Erythroblast (primary cell): ENCODE data around the gene ASMTL.
A peak's percentile ranks its signal among the peaks of the same experiment; 100 is the strongest.
"Not testable (repeated sequence)": the region's sequence is repeated elsewhere in the genome, so short reads cannot be mapped to it uniquely, and the experiment has no call there.

Experiments used
- DNase-seq, 2 experiments: peaks; one replicate each; lab custom pipeline; 2025; lab: John Stamatoyannopoulos, UW
- GATA1 ChIP-seq: IDR thresholded peaks from 2 replicates; pipeline ENCODE4 v1.6.1; 2011; ENCODE audit warnings: low read depth, mild to moderate bottlenecking, control low read depth, low read length, moderate library complexity
- POLR2A ChIP-seq: IDR thresholded peaks from 2 replicates; pipeline ENCODE4 v1.6.1; 2011; ENCODE audit warnings: mild to moderate bottlenecking, low read length

Gene ASMTL

GRCh38 chrX:1452516-1453394, at the start of gene ASMTL:
TSS of gene ASMTL (minus strand) at chrX:1452909. CDS start at chrX:1452840, 69 bp downstream.
- no peak for DNase-seq
- TF ChIP-seq POLR2A (peak; percentile 75), GATA1 (no peak)

GRCh38 chrX:1502241-1502640, 49.5 kb upstream of the ASMTL start:
- no peak for TF ChIP-seq POLR2A
- no peak for TF ChIP-seq GATA1
- DNase-seq: no peak

- TF ChIP-seq GATA1: no peak
- no peak for TF ChIP-seq POLR2A
- DNase-seq: no peak
Observed at GRCh38 chrX:1500701-1501624, 48.3 kb upstream of the ASMTL start.

- TF ChIP-seq GATA1 (no peak), POLR2A (no peak)
- no peak for DNase-seq
Observed at GRCh38 chrX:1496076-1496475, 43.4 kb upstream of the ASMTL start.

- DNase-seq: no peak
- TF ChIP-seq GATA1 (no peak), POLR2A (no peak)
Observed at GRCh38 chrX:1493877-1494510, 41.3 kb upstream of the ASMTL start.

- TF ChIP-seq GATA1 (no peak), POLR2A (no peak)
- DNase-seq: no peak
Observed at GRCh38 chrX:1493412-1493811, 40.7 kb upstream of the ASMTL start.

GRCh38 chrX:1492421-1493012, 39.8 kb upstream of the ASMTL start:
- no peak for DNase-seq
- no peak for TF ChIP-seq GATA1
- TF ChIP-seq POLR2A: no peak

- DNase-seq: no peak
- TF ChIP-seq POLR2A: no peak
- no peak for TF ChIP-seq GATA1
Observed at GRCh38 chrX:1491851-1492349, 39.2 kb upstream of the ASMTL start.

- DNase-seq: not testable (repeated sequence)
Observed at GRCh38 chrX:1491248-1491647, 38.5 kb upstream of the ASMTL start.

- not testable (repeated sequence) for DNase-seq
Observed at GRCh38 chrX:1490723-1491122, 38.0 kb upstream of the ASMTL start.

- not testable (repeated sequence) for DNase-seq
Observed at GRCh38 chrX:1489354-1489753, 36.6 kb upstream of the ASMTL start.

GRCh38 chrX:1488745-1489144, 36.0 kb upstream of the ASMTL start:
- no peak for DNase-seq
- no peak for TF ChIP-seq GATA1
- no peak for TF ChIP-seq POLR2A

- DNase-seq: no peak
- TF ChIP-seq GATA1 (no peak), POLR2A (no peak)
Observed at GRCh38 chrX:1488141-1488540, 35.4 kb upstream of the ASMTL start.

GRCh38 chrX:1487401-1487800, 34.7 kb upstream of the ASMTL start:
- no peak for DNase-seq
- no peak for TF ChIP-seq POLR2A
- no peak for TF ChIP-seq GATA1
